HG03097 (cell line): ENCODE data around the gene NFIX.

ENCODE experiments used
- ATAC-seq: cut with Tn5 transposase; IDR thresholded peaks from one replicate; pipeline ENCODE4 v1.9.1; 2021; ENCODE audit not compliant: unreplicated experiment, low FRiP score

Gene NFIX

GRCh38 chr19:13053238-13053637 is 58.0 kb downstream of the NFIX start:
- ATAC-seq, result no peak

- no peak for ATAC-seq
These were observed 58.7 kb downstream of the NFIX start for GRCh38 chr19:13053761-13054625.

- ATAC-seq, result no peak
These were observed 59.4 kb downstream of the NFIX start for GRCh38 chr19:13054626-13055212.

- no peak for ATAC-seq
These were observed 60.2 kb downstream of the NFIX start for GRCh38 chr19:13055213-13056051.

- no peak for ATAC-seq
These were observed 60.9 kb downstream of the NFIX start for GRCh38 chr19:13056052-13056660.

- ATAC-seq, result no peak
These were observed 61.9 kb downstream of the NFIX start for GRCh38 chr19:13057147-13057572.

- no peak for ATAC-seq
These were observed 62.5 kb downstream of the NFIX start for GRCh38 chr19:13057744-13058143.

GRCh38 chr19:13058951-13059660 is 63.8 kb downstream of the NFIX start:
- no peak for ATAC-seq

- ATAC-seq, result no peak
These were observed 65.1 kb downstream of the NFIX start for GRCh38 chr19:13060233-13060963.

- ATAC-seq, result no peak
These were observed 66.0 kb downstream of the NFIX start for GRCh38 chr19:13060964-13061927.

- ATAC-seq, result no peak
These were observed 67.0 kb downstream of the NFIX start for GRCh38 chr19:13062317-13062716.

- ATAC-seq, result no peak
These were observed 68.3 kb downstream of the NFIX start for GRCh38 chr19:13063461-13064091.

GRCh38 chr19:13064092-13064489 is 68.8 kb downstream of the NFIX start:
- no peak for ATAC-seq

GRCh38 chr19:13066226-13066625 is 71.0 kb downstream of the NFIX start:
- ATAC-seq, result no peak

GRCh38 chr19:13066933-13067807 is 71.9 kb downstream of the NFIX start:
- no peak for ATAC-seq

GRCh38 chr19:13068085-13068846 is 73.0 kb downstream of the NFIX start:
- no peak for ATAC-seq
